NCI-H146 (cell line): ENCODE results near the gene THAP5.

ENCODE experiments used
- DNase-seq: peaks from one replicate; lab custom pipeline; 2025; lab: John Stamatoyannopoulos, UW

THAP5 gene, protein sequence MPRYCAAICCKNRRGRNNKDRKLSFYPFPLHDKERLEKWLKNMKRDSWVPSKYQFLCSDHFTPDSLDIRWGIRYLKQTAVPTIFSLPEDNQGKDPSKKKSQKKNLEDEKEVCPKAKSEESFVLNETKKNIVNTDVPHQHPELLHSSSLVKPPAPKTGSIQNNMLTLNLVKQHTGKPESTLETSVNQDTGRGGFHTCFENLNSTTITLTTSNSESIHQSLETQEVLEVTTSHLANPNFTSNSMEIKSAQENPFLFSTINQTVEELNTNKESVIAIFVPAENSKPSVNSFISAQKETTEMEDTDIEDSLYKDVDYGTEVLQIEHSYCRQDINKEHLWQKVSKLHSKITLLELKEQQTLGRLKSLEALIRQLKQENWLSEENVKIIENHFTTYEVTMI

DNA sequence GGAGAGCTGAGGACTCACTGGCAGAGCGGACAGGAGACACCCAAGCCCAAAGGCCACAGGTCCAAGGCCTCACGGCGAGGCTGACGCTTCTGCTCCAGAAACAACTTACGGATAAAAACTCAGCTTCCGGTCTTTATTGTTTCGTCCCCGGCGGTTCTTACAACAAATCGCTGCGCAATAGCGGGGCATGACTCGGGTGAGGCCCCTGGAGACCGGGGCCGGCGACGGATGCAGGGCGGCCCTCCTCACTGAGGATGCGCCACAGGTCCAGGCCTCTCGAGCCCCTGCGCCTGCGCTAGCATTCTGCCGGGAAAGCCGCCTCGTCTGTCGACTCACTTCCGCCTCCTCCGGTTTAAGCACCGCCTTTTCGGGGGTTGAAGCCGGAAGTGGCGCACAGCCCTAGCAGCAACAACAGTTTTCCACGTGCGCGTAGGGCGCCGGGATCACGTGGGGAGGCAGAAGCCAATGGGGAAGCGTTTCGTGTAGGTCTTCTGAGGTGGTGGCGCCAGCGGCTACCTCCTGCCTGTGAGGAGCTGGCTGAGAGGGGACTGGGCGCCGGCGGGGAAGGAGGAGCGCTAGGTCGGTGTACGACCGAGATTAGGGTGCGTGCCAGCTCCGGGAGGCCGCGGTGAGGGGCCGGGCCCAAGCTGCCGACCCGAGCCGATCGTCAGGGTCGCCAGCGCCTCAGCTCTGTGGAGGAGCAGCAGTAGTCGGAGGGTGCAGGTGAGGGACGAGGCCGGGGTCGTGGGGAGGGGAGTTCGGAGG, at the start of gene THAP5, which contains the start of gene DNAJB9:
THAP5 (minus strand) TSS at position 326 of the 765 bp plus-strand sequence; CDS start at position 189, 137 bp downstream.
DNAJB9 (plus strand) TSS at position 494 of the 765 bp plus-strand sequence. CDS start 1,853 bp downstream, outside the sequence.
- peak; percentile 99 for DNase-seq

DNA sequence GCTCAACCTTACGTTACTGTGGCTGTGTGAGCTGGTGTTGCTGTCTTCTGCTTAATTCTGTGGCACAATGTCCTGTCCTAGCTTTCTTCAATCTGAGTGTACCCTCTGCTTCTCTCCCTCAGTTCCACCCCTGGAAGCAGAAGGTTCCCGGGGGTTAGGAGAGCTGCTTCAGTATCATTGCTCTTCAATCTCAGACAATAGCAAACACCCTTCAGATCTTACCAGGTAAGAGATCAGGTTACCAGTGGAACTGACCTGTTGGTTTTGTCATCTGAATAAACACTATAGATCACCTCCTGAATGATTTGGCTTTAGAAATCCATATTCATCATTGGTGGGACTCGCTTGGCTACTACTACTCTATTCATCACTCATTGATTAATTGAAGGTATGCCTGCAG, 48.5 kb upstream of the THAP5 start:
- DNase-seq, result peak; percentile 7

- DNase-seq, result no peak
Measured at GRCh38 chr7:108614896-108615295, 45.4 kb upstream of the THAP5 start.

DNA sequence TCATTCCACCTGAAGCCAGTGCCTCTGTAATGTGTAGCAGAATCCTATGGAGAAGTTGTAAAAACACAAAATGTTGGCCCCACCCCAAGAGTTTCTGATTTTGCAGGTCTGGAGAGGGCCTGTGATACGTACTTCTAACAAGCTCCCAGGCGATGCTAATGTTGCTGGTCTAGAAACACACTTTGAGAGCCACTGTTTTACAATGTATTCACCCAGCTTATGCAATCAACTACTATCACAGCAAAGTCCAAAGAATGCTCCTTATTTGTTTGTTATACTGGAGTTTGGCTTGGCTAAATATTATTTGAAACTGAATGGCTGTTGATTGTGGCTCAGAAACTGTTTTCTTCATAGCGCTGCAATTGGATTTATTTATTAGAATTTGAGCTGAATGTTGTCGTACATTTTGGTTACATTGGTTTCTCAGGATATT, 44.5 kb upstream of the THAP5 start:
- DNase-seq, result no peak

DNA sequence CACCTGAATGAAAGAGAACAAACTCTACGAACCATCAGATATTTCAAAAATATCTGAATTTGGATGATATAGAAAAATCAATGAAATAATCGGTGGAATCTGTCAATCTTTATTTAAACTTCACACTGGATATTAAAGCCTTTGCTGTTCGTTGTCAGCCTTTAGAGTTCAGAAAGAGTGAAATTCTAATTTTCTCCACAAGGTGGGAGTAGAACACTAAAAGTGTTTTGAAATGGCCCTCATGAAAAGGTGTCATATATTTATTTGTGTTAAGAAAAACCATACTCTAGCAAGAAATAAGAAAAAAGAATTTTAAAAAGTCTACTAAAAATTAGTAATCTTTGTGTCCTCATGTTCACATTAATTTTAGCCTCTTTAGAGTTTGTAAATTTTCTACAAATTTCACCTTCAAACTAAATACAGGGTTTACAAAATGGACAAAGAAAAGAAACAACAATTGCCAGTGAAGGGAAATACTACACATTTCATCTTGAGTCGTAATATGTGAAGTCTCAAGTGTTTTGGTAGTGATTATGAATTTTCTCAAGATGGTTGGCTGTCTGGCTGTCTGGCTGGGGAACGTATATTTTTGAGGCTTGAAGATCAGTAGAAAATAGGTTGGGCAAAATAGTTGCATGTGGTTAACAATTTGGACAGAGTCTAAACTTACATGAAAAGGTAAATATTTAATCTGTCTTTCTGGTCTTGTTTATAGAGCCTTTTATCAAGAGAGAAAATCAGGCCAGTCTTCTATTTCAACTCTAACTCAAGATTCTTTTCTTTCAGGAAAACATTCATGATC, 43.8 kb upstream of the THAP5 start:
- peak; percentile 35 for DNase-seq

GRCh38 chr7:108611268-108611667, 41.8 kb upstream of the THAP5 start:
- DNase-seq, result no peak

DNA sequence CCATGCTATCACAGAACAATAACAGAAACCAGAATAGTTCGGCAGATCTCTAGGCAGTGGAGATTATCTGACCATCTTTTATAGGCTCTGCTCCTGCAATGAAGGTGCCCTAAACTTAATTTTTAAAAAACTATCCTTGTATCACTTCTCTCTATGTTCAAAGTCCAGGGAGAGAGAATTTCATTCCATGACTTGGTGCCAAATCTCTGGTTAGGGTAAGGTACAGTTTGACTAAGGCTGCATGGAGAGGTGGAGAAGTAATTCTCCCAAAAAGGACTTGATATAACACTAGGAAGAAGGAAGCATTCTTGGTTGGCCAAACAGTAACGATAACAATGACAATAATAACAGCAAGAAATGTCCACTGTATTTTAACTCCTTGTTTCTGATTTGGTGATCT, 40.1 kb upstream of the THAP5 start:
- no peak for DNase-seq

GRCh38 chr7:108605559-108606201, 36.2 kb upstream of the THAP5 start:
- no peak for DNase-seq

DNA sequence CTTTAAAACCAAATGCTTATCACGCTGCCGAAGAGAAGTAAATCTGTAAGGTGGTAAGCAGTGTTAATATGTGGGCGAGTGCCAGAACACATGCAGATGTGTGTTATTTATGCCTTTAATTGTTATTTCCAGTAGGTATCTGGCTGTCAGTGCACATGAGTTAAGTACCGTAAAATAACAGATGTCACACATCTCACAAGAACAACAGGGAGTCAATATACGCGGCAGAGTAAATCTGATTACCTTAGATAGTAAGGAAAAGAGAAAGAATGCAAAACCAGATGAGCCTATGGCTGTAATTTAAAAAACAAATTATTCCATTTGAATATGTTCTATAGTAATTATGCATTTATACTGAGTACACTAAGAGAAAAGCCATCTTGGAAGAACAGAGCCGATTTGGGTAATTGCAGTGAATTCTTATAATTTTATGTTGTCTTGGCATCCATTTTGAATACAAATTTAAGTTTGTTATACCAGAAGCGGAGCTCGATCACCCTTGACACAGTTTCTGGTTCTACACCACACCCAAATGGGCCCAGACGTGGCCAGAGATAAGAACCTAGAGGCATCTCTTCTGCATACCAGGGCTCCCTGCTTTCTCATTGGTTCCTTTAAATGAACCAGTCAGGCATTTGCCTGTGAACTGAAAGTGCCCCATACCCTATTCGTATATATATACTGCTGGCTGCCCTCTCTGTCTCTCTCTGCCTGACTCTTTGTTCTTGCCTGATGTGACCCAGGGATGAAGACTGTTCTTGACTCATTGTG, 35.0 kb upstream of the THAP5 start:
- DNase-seq, result no peak

DNA sequence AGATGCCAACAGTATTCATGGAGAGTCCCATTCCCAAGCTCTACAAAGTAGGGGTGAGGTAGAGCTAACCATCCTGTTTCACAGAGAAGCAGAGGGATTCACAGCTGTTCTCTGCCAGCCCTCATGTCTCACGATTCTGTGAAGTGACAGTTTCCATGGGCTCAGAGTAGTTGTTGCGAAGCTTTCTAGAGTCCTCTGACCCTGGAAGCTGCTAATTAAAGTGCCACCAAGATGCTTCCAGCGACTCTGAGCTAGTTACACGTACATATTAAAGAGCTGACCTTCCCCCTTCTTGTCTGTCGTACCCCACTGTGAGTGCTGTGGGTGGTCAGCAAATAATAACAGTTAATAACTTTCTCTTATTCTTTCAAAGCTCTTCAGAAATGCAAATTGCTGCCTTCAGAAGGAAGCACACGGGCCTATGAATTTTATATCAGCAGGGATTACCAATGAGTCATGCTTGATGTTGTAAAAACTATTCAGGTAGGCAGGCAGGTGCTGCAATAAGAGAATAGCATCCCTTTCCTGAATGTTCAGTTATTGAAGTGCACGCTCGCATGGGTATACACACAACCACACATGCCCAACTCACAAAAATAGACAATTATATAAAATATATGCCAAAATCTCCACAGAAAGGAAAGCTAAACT, 34.3 kb upstream of the THAP5 start:
- DNase-seq, result peak; percentile 57

- DNase-seq, result no peak
Measured at GRCh38 chr7:108600399-108600798, 30.9 kb upstream of the THAP5 start.

DNA sequence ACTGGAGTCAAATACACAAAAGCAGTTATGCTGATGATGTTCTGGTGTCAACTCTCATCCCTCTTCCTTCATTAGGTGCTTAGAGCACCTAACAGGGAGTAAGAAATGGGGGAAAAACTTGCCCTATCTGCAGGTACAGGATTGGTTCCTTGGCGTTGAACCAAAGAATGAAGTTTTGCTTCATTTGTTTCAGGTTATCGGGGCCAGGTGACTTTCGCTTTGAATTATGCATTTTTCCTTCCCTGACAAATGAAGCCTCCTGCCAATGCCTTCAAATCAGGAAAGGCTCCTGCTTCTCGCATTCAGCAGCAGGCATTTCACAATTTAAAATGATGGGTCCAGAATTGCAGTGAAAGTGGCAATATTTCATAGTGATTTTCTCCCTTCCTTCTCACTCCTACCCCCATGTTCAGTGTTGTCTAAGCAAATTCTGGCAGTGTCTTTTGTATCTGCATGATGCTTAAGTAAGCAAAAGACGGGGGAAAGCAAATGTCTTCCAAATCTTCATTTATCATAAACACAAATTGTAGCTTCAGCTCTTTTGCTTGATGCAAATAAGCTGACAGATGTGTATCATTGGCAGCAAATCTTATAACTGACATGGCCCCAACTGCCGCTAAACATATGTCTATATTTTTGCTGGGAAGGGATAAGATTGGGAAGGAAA, 29.5 kb upstream of the THAP5 start:
- DNase-seq, result no peak

GRCh38 chr7:108598153-108598552, 28.6 kb upstream of the THAP5 start:
- DNase-seq, result peak; percentile 51

- DNase-seq, result no peak
Measured at GRCh38 chr7:108596560-108596959, 27.1 kb upstream of the THAP5 start.

- DNase-seq, result peak; percentile 65
Measured at GRCh38 chr7:108592646-108593201, 23.2 kb upstream of the THAP5 start.

- DNase-seq, result no peak
Measured at GRCh38 chr7:108590606-108591005, 21.1 kb upstream of the THAP5 start.

GRCh38 chr7:108589874-108590273, 20.4 kb upstream of the THAP5 start:
- DNase-seq, result no peak

DNA sequence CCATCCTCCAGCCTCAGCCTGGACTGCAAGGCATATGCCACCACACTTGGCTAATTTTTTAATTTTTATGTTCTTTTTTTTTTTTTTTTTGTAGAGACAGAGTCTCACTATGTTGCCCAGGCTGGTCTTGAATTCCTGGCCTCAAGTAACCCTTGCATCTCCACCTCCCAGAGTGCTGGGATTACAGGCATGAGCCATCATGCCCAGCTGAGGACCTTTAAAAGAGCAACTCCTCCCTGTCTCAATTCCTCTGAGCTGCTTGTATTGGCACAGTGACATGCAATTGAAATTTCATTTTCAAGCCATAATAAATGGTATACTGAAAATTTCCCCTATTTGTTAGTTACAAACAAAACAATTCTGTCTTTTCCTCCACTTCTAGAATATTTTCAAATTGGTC, 19.7 kb upstream of the THAP5 start:
- no peak for DNase-seq

DNA sequence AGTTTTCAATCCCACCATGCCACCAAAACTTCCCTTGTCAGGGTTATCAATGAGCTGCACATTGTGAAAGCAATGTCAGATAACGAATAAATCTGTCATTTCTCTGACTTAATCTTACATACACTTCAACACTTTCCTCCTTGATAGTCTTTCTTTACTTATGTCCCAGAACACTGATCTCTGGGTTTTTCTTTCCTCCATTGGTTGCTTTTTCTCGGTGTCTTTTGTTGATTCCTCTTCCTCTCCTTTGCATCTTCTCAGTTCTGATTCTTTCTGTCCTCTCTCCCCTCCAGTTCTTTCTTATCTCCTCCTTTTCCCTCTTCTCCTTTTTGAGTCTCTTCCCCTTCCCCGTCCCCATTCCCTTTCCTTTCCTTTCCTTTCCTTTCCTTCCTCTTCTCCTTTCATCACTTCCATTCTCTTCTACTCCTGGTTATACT, 16.8 kb upstream of the THAP5 start:
- no peak for DNase-seq
